HCT116 (cell line): ENCODE results near the gene LAMA1. TPM values are rescaled to one million over a fixed set of nuclear protein-coding genes. Genes with fewer than 3 reads are reported as not detected.

Experiments
- ATAC-seq: fragments of 200-7000 bp; cut with Tn5 transposase; 2 replicates; pipeline ENCODE4 v1.9.1; 2020; ENCODE audit warnings: mild to moderate bottlenecking, moderate library complexity
- BruUV-seq: library from RNA; stranded (reverse); fragments of 400-500 nt; replicated peaks from 2 replicates; lab custom pipeline; 2021; lab: Mats Ljungman, UMichigan
- CTCF ChIA-PET: fragments of 300-600 bp; sonication (Branson Sonifier 250); formaldehyde crosslinking; loops from one replicate; lab custom pipeline; 2021; ENCODE audit warnings: antibody characterized with exemption; lab: Charles Lee
- POLR2A ChIA-PET: fragments of 300-600, 350-600 bp; sonication (Branson Sonifier 250); formaldehyde crosslinking; loops from one replicate; lab custom pipeline; 2021; ENCODE audit warnings: antibody characterized with exemption; lab: Charles Lee
- RAD21 ChIA-PET, 2 experiments: fragments of 300-600 bp; sonication (Branson Sonifier 250); formaldehyde crosslinking; loops; one replicate each; lab custom pipeline; 2023; ENCODE audit warnings: low total read pairs in 2 of 2; ENCODE audit not compliant: uncharacterized antibody in 2 of 2, unreplicated experiment in 2 of 2, low non-redundant PET in 1 of 2; lab: Charles Lee
- DNase-seq: peaks from one replicate; pipeline ENCODE4 v3.0.0-alpha.2; 2010; ENCODE audit warnings: low read depth, low spot score
- H2AFZ ChIP-seq: fragments of 200-600 bp; shearing (Covaris generic), sonication (generic); 2 replicates; pipeline ENCODE4 v1.6.1; 2017; ENCODE audit warnings: low read depth, mixed run types, mixed read lengths, antibody characterized with exemption, low read length; ENCODE audit not compliant: poor library complexity, severe bottlenecking
- H3K27ac ChIP-seq: 2 replicates; pipeline ENCODE4 v1.5.1; 2012; ENCODE audit warnings: low read depth, low read length
- H3K27me3 ChIP-seq: fragments of 200-600 bp; sonication (generic); 2 replicates; pipeline ENCODE4 v1.6.1; 2016; ENCODE audit warnings: mixed run types, low read length, mixed read lengths; ENCODE audit not compliant: insufficient read depth
- H3K36me3 ChIP-seq, 2 experiments: fragments of 200-500 bp in 1 of 2; fragments of 200-600 bp in 1 of 2; sonication (Bioruptor generic) in 1 of 2; sonication (generic) in 1 of 2; 2 replicates each; pipeline versions ENCODE4 v1.5.1 to v1.6.1; 2014 to 2016; ENCODE audit warnings: low read length in 2 of 2, inconsistent platforms in 1 of 2, mixed read lengths in 1 of 2, mixed run types in 1 of 2; ENCODE audit not compliant: insufficient read depth in 2 of 2, control insufficient read depth in 1 of 2
- H3K4me1 ChIP-seq, 2 experiments: fragments of 200-600 bp in 1 of 2; sonication (generic) in 1 of 2; 2 replicates each; pipeline versions ENCODE4 v1.5.1 to v1.6.1; 2012 to 2017; ENCODE audit warnings: low read length in 2 of 2, inconsistent platforms in 1 of 2, mild to moderate bottlenecking in 1 of 2, mixed read lengths in 1 of 2, mixed run types in 1 of 2, moderate library complexity in 1 of 2; ENCODE audit not compliant: insufficient read depth in 2 of 2, control insufficient read depth in 1 of 2
- H3K4me2 ChIP-seq: fragments of 200-600 bp; sonication (generic); 2 replicates; pipeline ENCODE4 v1.6.1; 2017; ENCODE audit warnings: mixed run types, low read length, mixed read lengths
- H3K4me3 ChIP-seq, 2 experiments: fragments of 200-600 bp in 1 of 2; sonication (generic) in 1 of 2; replicated peaks in 1 of 2; 2 replicates each; pipeline ENCODE4 v1.5.1; 2011 to 2016; ENCODE audit warnings: low read length in 2 of 2, control low read depth in 1 of 2, low read depth in 1 of 2, mild to moderate bottlenecking in 1 of 2, mixed read lengths in 1 of 2, mixed run types in 1 of 2
- H3K79me2 ChIP-seq: fragments of 200-600 bp; sonication (generic); 2 replicates; pipeline ENCODE4 v1.6.1; 2017; ENCODE audit warnings: mild to moderate bottlenecking, mixed run types, low read length, moderate library complexity, mixed read lengths; ENCODE audit not compliant: insufficient read depth
- H3K9ac ChIP-seq: fragments of 200-600 bp; sonication (generic); 2 replicates; pipeline ENCODE4 v1.6.1; 2016; ENCODE audit warnings: low read length, mixed read lengths
- H3K9me2 ChIP-seq: fragments of 200-600 bp; sonication (generic), shearing (Covaris generic); 2 replicates; pipeline ENCODE4 v1.6.1; 2017; ENCODE audit warnings: mixed run types, mild to moderate bottlenecking, moderate library complexity; ENCODE audit not compliant: insufficient read depth
- H3K9me3 ChIP-seq, 2 experiments: fragments of 200-500 bp in 1 of 2; fragments of 200-600 bp in 1 of 2; sonication (Bioruptor generic) in 1 of 2; sonication (generic) in 1 of 2; 2 replicates each; pipeline ENCODE4 v1.6.1; 2014 to 2017; ENCODE audit warnings: low read length in 2 of 2, mixed read lengths in 2 of 2, inconsistent platforms in 1 of 2, low read depth in 1 of 2, mild to moderate bottlenecking in 1 of 2, mixed run types in 1 of 2, moderate library complexity in 1 of 2; ENCODE audit not compliant: control insufficient read depth in 1 of 2, insufficient read depth in 1 of 2
- H4K20me1 ChIP-seq: fragments of 200-600 bp; sonication (generic), shearing (Covaris generic); 2 replicates; pipeline ENCODE4 v1.6.1; 2017; ENCODE audit warnings: mixed run types, mild to moderate bottlenecking, moderate library complexity; ENCODE audit not compliant: insufficient read depth
- CBX3 ChIP-seq: IDR thresholded peaks from 2 replicates; pipeline ENCODE4 v1.6.1; 2012; ENCODE audit warnings: low read depth
- CEBPB ChIP-seq: IDR thresholded peaks from 2 replicates; pipeline ENCODE4 v1.6.1; 2012; ENCODE audit warnings: low read depth
- ELF1 ChIP-seq: IDR thresholded peaks from 2 replicates; pipeline ENCODE4 v1.6.1; 2012; ENCODE audit warnings: low read depth, borderline replicate concordance
- EZH2 ChIP-seq: fragments of 200-600 bp; sonication (generic); IDR thresholded peaks from 2 replicates; pipeline ENCODE4 v1.6.1; 2017; ENCODE audit warnings: antibody characterized with exemption, mixed run types
- JUND ChIP-seq: IDR thresholded peaks from 2 replicates; pipeline ENCODE4 v1.6.1; 2012
- POLR2A ChIP-seq: IDR thresholded peaks from 2 replicates; pipeline ENCODE4 v1.7.0; 2011; ENCODE audit warnings: borderline replicate concordance; ENCODE audit not compliant: insufficient read depth, insufficient read length; ENCODE audit errors: extremely low read depth
- POLR2AphosphoS5 ChIP-seq: IDR thresholded peaks from 2 replicates; pipeline ENCODE4 v1.6.1; 2011; ENCODE audit warnings: mild to moderate bottlenecking, low read depth, low read length, moderate library complexity
- RAD21 ChIP-seq: IDR thresholded peaks from 2 replicates; pipeline ENCODE4 v1.6.1; 2012; ENCODE audit warnings: low read depth, mild to moderate bottlenecking
- SIN3A ChIP-seq: IDR thresholded peaks from 2 replicates; pipeline ENCODE4 v1.6.1; 2012; ENCODE audit warnings: low read depth
- SP1 ChIP-seq: IDR thresholded peaks from 2 replicates; pipeline ENCODE4 v1.6.1; 2012; ENCODE audit warnings: low read depth
- SRF ChIP-seq: IDR thresholded peaks from 2 replicates; pipeline ENCODE4 v1.6.1; 2012; ENCODE audit warnings: low read depth
- ZBTB33 ChIP-seq: IDR thresholded peaks from 2 replicates; pipeline ENCODE4 v1.6.1; 2011; ENCODE audit warnings: mild to moderate bottlenecking, low read length, moderate library complexity; ENCODE audit not compliant: insufficient replicate concordance; ENCODE audit errors: extremely low read depth
- ZFX ChIP-seq: fragments of 450-650 bp; IDR thresholded peaks from 2 replicates; pipeline ENCODE4 v1.6.1; 2017
- ZNF274 ChIP-seq: fragments of 200-500 bp; sonication (Bioruptor generic); IDR thresholded peaks from 2 replicates; pipeline ENCODE4 v1.6.1; 2014; ENCODE audit warnings: mild to moderate bottlenecking, low read depth, low read length, inconsistent platforms
- intact Hi-C: fragments of 100-400 bp; cut with micrococcal nuclease; formaldehyde crosslinking; loops from 2 replicates; pipeline ENCODE4 v1.10.0; 2022
- total RNA-seq: library from RNA; stranded (reverse); gene quantifications from one replicate; pipeline ENCODE4 v1.2.1, GENCODE V29; 2021; ENCODE audit not compliant: unreplicated experiment
- TF ChIP-seq, protein P1 (sequence below): IDR thresholded peaks from 2 replicates; pipeline ENCODE4 v1.6.1; 2012
- TF ChIP-seq, protein P2 (sequence below): IDR thresholded peaks from 2 replicates; pipeline ENCODE4 v1.6.1; 2012

Gene LAMA1
- total RNA-seq, 1 experiment from 2014 or later, result 0.05 TPM

DNA sequence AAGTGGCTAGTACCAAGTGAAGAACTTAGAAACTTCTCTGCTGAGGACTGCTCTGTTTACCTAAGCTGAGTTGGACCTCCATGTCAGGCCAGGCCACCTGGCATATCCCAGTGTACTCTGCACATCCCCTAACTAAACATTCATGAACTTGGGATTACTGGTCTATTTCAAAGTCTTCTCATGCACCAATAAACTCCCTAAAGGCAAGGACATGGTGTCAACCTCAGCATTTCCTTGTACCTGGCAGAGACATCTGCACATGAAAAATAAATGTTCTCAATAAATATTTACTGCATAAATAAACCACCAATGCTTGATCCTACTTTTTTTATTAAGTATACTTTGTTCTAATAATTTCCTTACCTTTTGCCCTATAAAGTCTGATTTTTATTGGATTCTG lies 124.8 kb downstream of the LAMA1 start:
- Histone ChIP-seq H4K20me1 (no peaks in the 10 kb centered on the region), H3K9me2 (no peaks in the 10 kb centered on the region), H3K4me3 (no peak overlapping the region)
- intact Hi-C loops, result no loop called here
- POLR2A ChIA-PET, result no interaction called here
- TF ChIP-seq, protein P1, sequence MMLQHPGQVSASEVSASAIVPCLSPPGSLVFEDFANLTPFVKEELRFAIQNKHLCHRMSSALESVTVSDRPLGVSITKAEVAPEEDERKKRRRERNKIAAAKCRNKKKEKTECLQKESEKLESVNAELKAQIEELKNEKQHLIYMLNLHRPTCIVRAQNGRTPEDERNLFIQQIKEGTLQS, result no peak
- TF ChIP-seq ZFX (no peak), JUND (no peak), SIN3A (no peak), ZBTB33 (no peak), CBX3 (no peak), ELF1 (no peak), ZNF274 (no peak), SP1 (no peak), POLR2A (no peak), RAD21 (no peak), CEBPB (no peak), POLR2AphosphoS5 (no peak), SRF (no peak), EZH2 (no peak)
- TF ChIP-seq, protein P2, sequence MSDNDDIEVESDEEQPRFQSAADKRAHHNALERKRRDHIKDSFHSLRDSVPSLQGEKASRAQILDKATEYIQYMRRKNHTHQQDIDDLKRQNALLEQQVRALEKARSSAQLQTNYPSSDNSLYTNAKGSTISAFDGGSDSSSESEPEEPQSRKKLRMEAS, result no peak
- TF ChIP-seq, all 23 proteins: peak for 0
- Histone ChIP-seq H3K36me3 (no peaks in the 10 kb centered on the region), H3K79me2 (no peaks in the 10 kb centered on the region), H3K4me2 (no peak overlapping the region), H3K27me3 (no peaks in the 10 kb centered on the region), H3K4me1 (no peaks in the 10 kb centered on the region), H3K9me3 (peaks cover 4 to 17% of the 10 kb centered on the region in 2 experiments; a peak in 2 of 4 replicates), H2AFZ (no peak overlapping the region), H3K27ac (no peak overlapping the region), H3K9ac (no peak overlapping the region)
- DNase-seq (no peak), ATAC-seq (no peak)
- BruUV-seq, result no TSS peak
- ChIA-PET CTCF (no interaction called here), RAD21 (no interaction called here)
